CMK (cell line): ENCODE results near the gene DNHD1.
A peak's percentile ranks its signal among the peaks of the same experiment; 100 is the strongest.

Experiments
- DNase-seq: peaks from one replicate; pipeline ENCODE4 v3.0.0-alpha.2; 2010; ENCODE audit warnings: low read depth

DNHD1 gene

DNA sequence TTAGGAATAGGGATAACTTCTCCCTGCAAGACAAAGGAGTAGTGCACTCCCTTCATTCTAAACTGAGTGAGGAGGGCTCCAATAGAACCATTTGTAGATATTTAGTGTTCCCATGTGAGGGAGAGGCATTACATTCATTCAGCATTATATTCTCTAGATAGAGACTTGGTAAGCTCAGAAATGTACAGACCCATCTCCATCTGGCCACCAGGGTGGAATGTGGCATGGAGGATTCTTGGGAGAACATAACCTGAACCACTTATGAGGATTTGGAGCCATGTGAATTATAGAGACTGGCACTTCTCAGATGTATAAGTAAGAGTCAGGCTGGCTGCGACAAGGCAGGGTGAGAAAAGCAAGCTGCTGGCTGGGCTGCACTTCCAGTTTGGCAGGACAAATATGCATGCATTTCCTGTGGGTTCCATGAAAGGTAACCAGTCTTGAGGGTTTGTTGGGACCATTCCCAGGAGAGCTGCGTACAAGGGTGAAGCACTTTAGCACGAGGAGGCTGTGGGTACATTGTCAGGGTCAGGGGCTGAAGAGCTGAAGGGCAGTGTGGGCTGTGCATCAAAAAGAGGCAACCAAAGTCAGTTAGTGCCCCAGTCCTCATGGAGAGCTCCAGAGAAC, 97.2 kb downstream of the DNHD1 start:
- DNase-seq: no peak

DNA sequence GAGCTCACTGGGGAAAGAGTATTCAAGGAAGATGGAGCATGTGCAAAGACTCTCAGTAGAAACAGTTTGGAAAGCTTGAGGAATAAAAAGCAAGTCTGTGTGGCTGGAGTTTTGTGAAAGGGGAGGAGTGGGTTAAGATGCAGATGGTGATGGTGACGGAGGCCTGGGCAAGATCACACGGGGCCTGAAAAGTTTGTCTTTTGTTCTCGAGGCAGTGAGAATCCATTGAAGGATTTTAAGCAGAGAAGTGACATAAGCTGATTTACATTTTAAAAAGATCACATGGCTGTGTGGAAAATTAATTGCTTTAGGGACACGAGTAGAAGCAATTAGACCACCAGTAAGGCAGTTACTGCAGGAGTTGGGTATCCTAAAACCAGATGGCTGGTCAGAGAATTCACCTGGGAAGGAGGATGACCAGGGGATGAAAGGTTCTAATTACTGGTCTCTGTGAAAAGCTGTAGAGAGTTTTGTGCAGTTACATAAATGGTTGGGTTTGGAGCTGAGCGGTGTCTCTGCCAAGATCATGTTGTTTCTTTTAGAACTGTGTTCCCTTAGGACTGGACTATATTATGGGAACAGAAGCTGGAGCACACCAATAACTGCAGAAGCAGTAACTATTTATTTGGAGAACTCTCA, 99.3 kb downstream of the DNHD1 start:
- no peak for DNase-seq

DNA sequence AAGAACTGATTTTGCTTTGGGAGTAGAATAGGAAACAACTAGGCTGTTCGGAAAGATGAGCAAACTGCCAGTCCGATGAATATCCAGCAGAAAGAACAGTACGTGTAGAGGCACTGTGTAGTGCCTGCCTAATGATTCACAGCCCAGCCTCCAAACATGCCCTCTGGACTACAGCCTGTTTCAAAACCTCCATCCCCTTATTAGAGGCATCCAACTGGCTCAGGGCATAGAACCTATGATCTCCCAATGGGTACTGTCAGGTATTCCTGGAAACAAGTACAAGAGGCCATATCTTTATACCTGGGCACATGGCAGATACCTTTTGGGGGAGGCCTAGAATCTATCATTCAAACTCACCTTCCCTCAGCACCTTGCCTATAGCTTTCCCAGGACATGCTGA, 101.5 kb downstream of the DNHD1 start:
- DNase-seq: no peak

DNA sequence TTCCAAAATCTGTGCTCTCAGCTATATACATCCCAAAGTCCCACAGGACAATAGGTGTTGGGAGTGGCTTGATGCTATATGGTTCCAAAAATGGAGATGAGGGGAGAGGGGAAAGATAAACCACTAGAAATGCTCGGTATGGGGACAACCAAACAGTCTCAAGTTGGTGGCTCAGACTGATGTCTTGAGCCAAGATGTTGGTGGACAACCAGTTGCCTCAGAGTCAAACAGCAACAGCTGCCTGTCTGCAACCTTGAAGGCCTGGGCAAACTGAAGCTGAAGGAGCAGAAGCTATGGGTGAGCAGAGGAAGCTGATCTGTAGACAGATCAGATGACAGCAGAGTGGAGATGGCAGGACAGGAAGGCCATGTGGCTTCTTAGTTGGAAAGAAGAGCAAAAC, 102.4 kb downstream of the DNHD1 start:
- no peak for DNase-seq

DNA sequence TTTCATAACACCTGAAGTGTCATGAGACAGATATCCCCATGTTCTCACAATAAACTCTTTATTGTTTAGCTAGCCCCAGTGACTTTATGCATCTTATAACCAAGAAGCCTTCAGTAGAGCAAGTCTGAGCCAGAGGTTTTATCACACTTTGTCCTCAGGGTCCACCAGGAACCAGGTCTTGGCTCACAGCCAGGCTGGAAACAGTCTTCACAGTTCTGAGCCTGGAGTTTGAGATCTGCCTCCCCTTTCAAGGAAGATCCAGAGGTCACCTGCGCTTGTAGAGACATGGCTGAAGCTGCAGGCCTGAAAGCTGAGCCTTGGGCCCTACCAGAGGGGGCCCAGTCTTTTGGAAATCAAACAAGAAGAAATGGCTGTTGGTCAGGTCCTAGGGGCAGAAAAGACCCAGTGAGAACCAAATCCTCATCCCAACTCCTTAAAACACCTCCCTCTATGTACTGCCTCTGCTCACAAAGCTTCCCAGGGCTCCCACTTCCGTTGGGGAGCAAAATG, 102.9 kb downstream of the DNHD1 start:
- DNase-seq: no peak

DNA sequence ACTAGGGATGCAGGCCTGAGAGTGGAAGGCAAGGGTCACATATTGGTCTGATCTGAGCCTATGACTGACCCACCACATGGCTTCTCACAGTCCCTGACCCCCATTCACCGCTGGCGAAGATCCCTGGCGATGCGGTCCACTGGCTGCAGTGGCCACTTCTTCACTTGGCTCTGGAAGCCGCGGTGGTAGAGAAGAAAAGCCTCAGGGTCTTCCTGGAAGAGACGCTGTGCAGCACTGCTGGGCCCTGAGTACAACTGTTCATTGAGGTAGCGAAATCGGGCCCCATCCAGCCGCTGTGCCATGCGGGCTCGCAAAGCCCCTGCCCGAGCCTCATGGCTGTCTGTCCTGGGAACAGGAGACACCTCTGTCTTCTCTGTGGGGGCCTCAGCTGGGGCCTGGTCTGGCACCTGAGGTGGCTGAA, 104.0 kb downstream of the DNHD1 start:
- no peak for DNase-seq

DNA sequence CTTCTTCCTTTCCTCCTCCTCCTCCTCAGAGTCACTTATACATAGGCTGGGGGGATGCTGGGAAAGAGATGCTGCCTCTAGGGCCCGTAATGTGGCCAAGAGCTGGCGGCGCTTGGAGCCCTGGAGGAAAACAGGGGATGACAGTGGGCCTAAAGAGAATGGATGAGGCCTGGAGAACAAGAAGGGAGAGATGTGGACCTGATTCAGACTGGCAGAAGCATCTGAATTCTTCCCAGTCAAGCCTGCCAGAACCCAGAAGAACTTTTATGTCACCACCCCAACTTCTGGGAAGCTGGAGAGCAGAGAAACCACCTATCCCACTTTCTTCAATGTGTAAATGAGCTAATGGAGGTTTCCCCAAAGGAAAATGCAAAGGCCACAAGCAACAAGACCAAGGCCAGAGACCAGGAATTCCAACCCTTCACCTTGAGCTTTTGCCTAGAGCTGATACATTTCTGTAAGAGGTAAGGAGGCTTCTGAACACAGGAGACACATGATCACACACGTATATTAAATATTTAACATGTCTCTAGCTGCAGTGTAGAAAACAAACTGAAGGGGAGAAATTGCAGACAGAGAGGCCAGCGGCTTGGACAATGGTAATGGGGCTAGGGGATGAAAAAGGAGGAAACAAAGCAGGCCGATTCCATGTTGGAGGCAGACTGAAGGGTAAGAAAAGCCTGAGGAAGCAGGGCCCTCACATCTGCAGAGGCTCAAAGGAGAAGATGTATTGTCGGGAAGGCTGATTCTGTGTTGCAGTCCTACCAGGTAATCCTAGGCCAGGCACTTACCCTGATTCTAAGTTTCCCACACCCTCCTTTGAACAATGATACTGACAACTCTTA, 105.2 kb downstream of the DNHD1 start:
- DNase-seq: no peak

DNA sequence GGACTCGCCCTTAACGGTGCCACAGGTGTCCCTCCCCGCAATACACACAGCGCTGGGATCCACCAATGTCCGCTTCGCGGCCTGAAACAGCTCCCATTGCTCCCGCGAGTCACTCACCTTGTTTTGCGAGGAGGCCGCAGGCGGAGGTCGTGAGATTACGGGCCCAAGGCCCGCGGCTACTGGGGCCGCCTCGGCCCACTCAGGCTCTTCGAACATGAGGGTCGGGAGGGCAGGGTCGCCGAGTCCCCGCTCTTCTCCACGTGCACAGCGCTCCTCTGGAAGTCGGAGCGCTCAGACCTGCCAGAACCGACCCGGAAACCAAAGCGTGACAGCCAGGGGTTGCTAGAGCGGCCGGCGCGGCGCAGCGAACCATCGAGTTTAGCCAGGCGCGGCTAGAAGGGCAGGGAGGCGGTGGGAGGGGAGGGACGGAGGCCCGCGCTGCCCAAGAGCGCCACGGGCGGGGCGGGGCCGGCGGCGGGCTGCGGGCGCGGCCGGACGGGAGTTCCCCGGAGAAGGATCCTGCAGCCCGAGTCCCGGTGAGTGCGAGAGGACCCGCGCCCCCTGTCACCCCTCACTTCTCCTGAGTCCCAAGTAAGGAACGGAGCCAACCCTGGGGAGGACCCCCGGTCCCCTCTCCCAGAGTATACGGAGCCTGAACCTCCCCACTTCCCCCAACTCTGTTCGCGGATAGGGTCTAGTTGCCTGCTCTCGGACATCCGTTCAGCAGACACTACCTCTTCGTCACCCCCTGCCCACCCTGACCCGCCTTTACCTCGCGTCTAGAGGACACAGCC, 106.4 kb downstream of the DNHD1 start, which contains the start of the genes ILK and RRP8:
TSS of gene ILK (plus strand) at position 488 of the 794 bp plus-strand sequence. CDS start 498 bp downstream, outside the sequence.
TSS of gene RRP8 (minus strand) at position 330 of the 794 bp plus-strand sequence. CDS start at position 216, 114 bp downstream.
- peak; percentile 68 for DNase-seq

DNA sequence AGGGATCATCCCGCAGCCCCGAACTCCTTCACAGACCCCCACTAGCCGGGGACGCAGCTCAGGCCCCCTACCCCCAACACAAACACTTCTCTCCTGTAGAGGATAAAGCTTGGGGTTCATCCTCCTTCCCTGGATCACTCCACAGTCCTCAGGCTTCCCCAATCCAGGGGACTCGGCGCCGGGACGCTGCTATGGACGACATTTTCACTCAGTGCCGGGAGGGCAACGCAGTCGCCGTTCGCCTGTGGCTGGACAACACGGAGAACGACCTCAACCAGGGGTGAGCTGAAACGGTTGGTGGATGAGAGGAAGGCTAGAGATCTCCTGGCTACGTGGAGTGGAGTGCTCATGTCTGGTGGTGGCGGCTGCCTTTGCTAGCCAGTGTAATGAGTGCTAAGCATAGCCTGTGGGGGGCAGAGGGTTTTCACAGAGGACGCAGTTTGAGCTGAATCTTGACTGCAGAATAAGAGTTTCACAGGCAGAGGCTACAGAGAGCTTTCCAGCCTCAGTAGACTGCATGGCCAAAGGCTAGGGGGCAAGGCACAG, 107.1 kb downstream of the DNHD1 start:
- DNase-seq: no peak

DNA sequence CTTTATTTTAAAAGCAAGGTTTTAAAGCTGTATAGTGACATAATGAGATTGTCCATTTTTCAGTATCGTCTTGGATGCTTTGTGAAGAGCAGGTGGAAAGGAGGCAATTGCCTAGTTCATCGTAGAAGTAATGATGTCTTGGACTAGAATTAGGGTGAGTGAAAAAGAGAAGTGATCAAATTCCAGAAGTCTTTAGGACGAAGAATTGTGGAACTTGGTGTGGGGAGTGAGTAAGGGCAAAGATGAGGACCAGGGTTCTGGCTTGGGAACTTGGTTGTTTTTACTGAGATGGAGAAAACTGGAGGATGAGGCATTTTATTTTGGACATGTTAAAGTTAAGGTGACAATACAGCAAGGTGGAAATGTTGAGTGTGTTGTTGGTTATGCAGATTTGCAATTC, 107.7 kb downstream of the DNHD1 start:
- DNase-seq: no peak

DNA sequence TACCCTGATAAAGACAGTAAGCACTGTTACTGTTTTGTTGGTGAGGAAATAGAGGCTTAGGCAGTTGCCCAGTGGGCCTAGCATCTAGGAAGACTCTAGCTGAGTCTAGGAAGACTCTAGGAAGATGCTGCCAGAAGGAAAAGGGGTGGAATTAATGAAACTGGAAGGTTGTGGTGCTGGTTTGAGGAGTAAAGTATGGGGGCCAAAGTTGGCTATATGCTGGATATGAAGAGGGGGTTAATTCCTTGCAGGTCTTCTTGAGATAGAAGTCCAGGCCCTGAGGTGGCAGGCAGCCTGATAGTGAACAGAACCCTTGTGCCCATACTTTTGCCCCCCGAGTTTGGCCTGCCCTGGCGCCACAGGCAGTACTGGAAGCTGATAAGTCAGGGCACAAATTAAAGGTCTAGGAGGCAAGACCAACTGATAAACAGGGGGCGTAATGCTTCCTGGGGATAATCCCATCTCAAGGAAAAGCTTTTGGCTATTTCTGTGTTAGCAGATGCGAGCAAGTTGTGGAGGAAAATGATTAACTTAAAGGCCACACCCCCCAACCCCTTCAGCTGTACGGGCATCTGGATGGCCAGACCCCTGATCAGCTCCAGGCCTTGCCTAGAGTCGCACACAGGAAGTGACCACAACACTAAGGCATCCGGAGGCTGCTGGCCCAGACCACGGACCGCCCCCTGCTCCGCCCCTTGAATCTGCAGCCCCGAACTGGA, 109.5 kb downstream of the DNHD1 start:
- DNase-seq: peak; percentile 89

DNA sequence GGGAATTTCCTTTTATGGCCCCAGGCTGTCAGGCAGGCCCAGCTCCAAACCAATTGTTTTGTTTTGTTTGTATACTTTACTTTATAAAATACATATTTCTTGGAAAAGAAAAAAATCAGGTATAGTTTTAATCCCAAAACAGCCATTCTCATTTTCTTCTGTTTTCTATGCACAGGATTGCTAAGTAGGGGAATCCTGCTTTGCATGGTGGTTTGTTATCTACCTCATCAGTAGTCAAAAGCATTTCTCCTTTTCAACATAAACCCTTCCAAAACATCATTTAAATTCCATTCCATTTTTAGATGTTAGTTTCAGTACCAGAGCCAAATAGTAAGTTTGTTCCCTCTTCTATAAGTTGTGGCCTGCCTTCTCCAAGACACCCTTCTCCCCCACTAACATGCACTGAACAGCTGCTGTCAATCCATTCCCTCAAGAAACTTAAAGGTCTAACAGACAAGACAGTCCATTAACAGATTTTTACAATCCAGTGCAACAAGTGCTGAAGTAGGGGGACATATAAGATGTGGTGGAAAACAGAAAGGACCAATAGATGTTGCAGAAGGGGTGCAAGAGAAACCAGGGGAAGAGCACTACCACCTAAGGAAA, 110.2 kb downstream of the DNHD1 start:
- no peak for DNase-seq

DNA sequence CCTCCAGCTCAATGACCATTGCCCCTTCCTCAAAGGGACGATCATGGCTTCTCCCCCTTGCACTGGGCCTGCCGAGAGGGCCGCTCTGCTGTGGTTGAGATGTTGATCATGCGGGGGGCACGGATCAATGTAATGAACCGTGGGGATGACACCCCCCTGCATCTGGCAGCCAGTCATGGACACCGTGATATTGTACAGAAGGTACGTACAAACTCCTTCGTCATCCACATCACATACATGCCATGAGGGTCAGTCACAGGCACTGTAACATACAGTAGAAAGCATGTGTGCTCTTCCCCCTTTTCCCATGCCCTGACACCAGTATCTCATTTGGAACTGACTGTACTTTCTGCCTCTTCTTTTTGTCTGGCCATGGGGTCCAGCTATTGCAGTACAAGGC, 110.9 kb downstream of the DNHD1 start:
- DNase-seq: no peak

DNA sequence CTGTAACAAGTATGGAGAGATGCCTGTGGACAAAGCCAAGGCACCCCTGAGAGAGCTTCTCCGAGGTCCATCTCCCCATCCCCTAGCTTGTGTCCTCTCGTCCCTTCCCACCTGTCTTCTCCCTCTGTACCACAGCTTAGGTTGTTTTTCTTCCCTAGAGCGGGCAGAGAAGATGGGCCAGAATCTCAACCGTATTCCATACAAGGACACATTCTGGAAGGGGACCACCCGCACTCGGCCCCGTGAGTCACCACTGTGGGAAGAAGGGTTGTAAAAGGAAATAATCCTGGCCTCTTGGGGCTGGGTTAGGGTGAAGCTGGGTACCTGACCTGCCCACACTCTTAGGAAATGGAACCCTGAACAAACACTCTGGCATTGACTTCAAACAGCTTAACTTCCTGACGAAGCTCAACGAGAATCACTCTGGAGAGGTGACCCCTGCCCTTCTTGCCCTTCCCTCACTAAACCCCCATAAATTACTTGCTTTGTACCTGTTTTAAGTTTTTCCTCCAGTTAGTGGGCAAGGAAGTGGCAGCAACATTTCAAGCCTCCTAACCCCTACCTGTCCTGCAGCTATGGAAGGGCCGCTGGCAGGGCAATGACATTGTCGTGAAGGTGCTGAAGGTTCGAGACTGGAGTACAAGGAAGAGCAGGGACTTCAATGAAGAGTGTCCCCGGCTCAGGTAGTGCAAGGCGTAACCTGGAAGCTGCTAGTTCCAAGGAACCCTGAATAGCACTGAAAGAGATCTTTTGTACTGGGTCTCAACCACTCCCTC, 111.8 kb downstream of the DNHD1 start:
- no peak for DNase-seq

DNA sequence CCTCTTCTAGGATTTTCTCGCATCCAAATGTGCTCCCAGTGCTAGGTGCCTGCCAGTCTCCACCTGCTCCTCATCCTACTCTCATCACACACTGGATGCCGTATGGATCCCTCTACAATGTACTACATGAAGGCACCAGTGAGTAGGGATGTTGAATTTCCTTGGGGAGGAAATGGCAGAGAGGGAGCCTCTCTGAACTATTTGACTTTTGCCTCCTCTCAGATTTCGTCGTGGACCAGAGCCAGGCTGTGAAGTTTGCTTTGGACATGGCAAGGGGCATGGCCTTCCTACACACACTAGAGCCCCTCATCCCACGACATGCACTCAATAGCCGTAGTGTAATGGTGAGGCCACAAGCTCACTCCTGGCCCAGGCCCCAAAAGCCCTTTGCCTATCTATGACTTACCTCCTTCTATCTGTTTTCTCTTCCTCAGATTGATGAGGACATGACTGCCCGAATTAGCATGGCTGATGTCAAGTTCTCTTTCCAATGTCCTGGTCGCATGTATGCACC, 112.5 kb downstream of the DNHD1 start:
- no peak for DNase-seq

DNA sequence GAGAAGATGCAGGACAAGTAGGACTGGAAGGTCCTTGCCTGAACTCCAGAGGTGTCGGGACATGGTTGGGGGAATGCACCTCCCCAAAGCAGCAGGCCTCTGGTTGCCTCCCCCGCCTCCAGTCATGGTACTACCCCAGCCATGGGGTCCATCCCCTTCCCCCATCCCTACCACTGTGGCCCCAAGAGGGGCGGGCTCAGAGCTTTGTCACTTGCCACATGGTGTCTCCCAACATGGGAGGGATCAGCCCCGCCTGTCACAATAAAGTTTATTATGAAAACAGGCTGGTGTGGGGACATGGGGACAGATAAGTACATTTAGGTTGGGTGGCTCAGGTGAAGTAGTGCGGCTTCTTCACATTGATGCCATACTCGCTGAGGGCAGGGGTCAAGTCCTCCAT, 113.5 kb downstream of the DNHD1 start:
- DNase-seq: no peak

DNA sequence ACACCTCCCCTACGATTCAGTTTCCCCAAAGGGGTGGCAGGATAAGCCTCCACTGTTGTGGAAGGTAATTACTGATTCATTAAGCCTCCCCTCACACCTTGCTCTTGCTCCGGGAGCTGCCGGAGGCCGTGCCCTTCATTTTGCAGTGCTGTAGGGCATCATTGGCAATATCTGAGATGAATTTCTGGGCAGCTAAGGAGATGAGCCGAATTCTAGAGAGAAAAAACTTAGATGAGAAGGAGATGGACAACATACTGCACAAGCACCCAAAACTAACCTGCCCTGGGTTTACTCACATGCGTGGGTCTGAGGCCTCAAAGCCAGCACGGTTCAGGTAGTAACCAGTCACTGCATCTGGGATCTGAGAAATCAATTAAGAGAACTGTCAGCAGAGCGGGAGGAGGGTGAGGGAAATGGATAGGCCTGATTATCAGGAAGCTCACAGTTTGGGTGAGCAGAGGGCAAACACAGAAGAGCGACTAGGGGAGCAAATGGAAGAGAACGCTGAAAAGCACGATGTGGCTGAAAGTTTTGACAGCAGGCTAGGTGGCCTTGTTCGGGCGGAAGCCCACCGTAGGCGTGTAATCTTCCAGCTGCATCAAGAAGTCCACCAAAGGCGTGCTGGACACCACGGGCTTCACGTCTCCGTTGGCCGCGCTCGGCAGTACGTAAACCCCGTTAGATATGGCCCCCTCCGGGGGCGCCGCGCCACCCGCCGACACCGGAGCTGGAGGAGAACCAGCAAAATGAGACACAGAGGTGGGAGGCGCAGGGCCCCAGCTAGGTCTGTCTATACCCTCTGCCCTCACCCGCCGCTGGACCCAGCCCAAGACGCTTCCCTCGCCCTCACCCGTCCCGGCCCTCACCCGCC, 114.2 kb downstream of the DNHD1 start:
- DNase-seq: no peak

DNA sequence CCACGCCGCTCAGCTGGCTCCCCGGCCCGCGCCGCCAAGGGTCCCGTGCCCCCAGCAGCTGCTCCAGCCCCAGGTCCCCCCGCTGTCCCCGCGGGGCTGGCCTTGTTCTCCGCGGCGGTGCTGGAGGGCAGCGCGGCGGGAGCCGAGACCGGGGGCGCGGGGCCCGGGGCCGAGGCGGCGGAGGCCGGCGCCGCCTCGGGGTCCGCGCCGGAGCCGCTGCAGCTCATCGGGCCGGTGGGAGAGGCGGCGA, 114.8 kb downstream of the DNHD1 start:
- no peak for DNase-seq
